Measurements from ENCODE around the gene ZNF358. TPM values are rescaled to one million over a fixed set of nuclear protein-coding genes. Genes with fewer than 3 reads are reported as not detected.

Gene ZNF358
- total and polyA plus RNA-seq, 2 of the 13 experiments (the other 11 are each of a cell fraction or from before 2014, with no cell fraction given) = 9.1 to 37.0 TPM

- TF ChIP-seq ZNF180 (CRISPR knock-in tag; IDR thresholded peaks at IDR 0.05; ENCODE audit: borderline replicate concordance, low read depth) = no peak
- peak; percentile 79; the same call in 1 of the 2 replicates for TF ChIP-seq ZNF318 (CRISPR knock-in tag; IDR thresholded peaks at IDR 0.05)
- no peak for TF ChIP-seq RFX5 (IDR thresholded peaks at IDR 0.05; ENCODE audit: low read depth, low read length)
- TF ChIP-seq ZNF639 (CRISPR knock-in tag; conservative IDR thresholded peaks at IDR 0.05) = peak; percentile 68; the same call in 1 of the 2 replicates
- no peak for TF ChIP-seq ZNF674 (CRISPR knock-in tag; IDR thresholded peaks at IDR 0.05; ENCODE audit: low read depth)
- TF ChIP-seq ATF1 (CRISPR knock-in tag; IDR thresholded peaks at IDR 0.05) = no peak
- TF ChIP-seq ZBTB44 (CRISPR knock-in tag; IDR thresholded peaks at IDR 0.05) = peak; percentile 83; the same call in 1 of the 2 replicates
- no peak for TF ChIP-seq ZNF800 (CRISPR knock-in tag; IDR thresholded peaks at IDR 0.05)
- no peak for TF ChIP-seq ZBTB42 (CRISPR knock-in tag; IDR thresholded peaks at IDR 0.05)
- TF ChIP-seq BCLAF1 (IDR thresholded peaks at IDR 0.05) = no peak
- peak; percentile 76 for TF ChIP-seq HNRNPK (IDR thresholded peaks at IDR 0.05; ENCODE audit: low read depth, low read length, poor library complexity, severe bottlenecking)
These were observed 6.4 kb downstream of the ZNF358 start, which contains the start of gene MCOLN1 (continued) for GRCh38 chr19:7522072-7522922.

Data from HepG2 (cell line).